GM23338 (cell line): ENCODE data around the gene MESP1. TPM values are rescaled to one million over a fixed set of nuclear protein-coding genes. Genes with fewer than 3 reads are reported as not detected.

Experiments used
- ATAC-seq: fragments of 200-7000 bp; cut with Tn5 transposase; 3 replicates; pipeline ENCODE4 v1.9.1; 2020
- DNase-seq: peaks from one replicate; pipeline ENCODE4 v3.0.0-alpha.2; 2015; ENCODE audit warnings: low spot score
- H2AFZ ChIP-seq: fragments of 200-600 bp; sonication (generic); 2 replicates; pipeline ENCODE4 v1.8.0; 2016; ENCODE audit warnings: antibody characterized with exemption, mild to moderate bottlenecking, moderate library complexity
- H3F3A ChIP-seq: fragments of 200-600 bp; sonication (generic); replicated peaks from 2 replicates; pipeline ENCODE4 v1.8.0; 2017; ENCODE audit warnings: antibody characterized with exemption, mixed run types, low read depth
- H3K27ac ChIP-seq: fragments of 200-600 bp; sonication (generic); 2 replicates; pipeline ENCODE4 v1.6.1; 2016; ENCODE audit warnings: low read depth
- H3K27me3 ChIP-seq: fragments of 200-600 bp; sonication (generic); 2 replicates; pipeline ENCODE4 v1.8.0; 2016; ENCODE audit warnings: mild to moderate bottlenecking, mixed run types, moderate library complexity; ENCODE audit not compliant: insufficient read depth
- H3K36me3 ChIP-seq: fragments of 200-600 bp; sonication (generic); 2 replicates; pipeline ENCODE4 v1.8.0; 2016; ENCODE audit warnings: mild to moderate bottlenecking; ENCODE audit not compliant: insufficient read depth
- H3K4me1 ChIP-seq: fragments of 200-600 bp; sonication (generic); 2 replicates; pipeline ENCODE4 v1.8.0; 2016; ENCODE audit warnings: mild to moderate bottlenecking, moderate library complexity; ENCODE audit not compliant: insufficient read depth
- H3K4me2 ChIP-seq: fragments of 200-600 bp; sonication (generic); 2 replicates; pipeline ENCODE4 v1.7.1; 2017; ENCODE audit warnings: mixed run types
- H3K4me3 ChIP-seq: fragments of 200-600 bp; sonication (generic); 2 replicates; pipeline ENCODE4 v1.6.1; 2016; ENCODE audit warnings: mixed run types
- H3K79me2 ChIP-seq: fragments of 200-600 bp; sonication (generic); replicated peaks from 2 replicates; pipeline ENCODE4 v1.8.0; 2017; ENCODE audit warnings: mild to moderate bottlenecking; ENCODE audit not compliant: insufficient read depth
- H3K9me2 ChIP-seq: fragments of 200-600 bp; sonication (generic); 2 replicates; pipeline ENCODE4 v1.8.0; 2017; ENCODE audit not compliant: insufficient read depth
- H4K20me1 ChIP-seq: fragments of 200-600 bp; sonication (generic); replicated peaks from 2 replicates; pipeline ENCODE4 v1.8.0; 2017; ENCODE audit warnings: mild to moderate bottlenecking; ENCODE audit not compliant: insufficient read depth
- H3K27ac Mint-ChIP-seq: 2 replicates; pipeline ENCODE4 v1.8.0; 2020; ENCODE audit warnings: inconsistent platforms, mild to moderate bottlenecking, moderate library complexity, mixed read lengths
- H3K27me3 Mint-ChIP-seq: 3 replicates; pipeline ENCODE4 v1.8.0; 2022; ENCODE audit warnings: low read depth, mild to moderate bottlenecking, moderate library complexity, mixed read lengths, inconsistent platforms; ENCODE audit not compliant: insufficient read depth, poor library complexity
- H3K36me3 Mint-ChIP-seq: 3 replicates; pipeline ENCODE4 v1.8.0; 2021; ENCODE audit warnings: low read depth, mild to moderate bottlenecking, inconsistent platforms, moderate library complexity, mixed read lengths
- H3K4me1 Mint-ChIP-seq: 3 replicates; pipeline ENCODE4 v1.8.0; 2020; ENCODE audit warnings: mild to moderate bottlenecking, inconsistent platforms, mixed read lengths
- H3K4me3 Mint-ChIP-seq: 3 replicates; pipeline ENCODE4 v1.8.0; 2021; ENCODE audit warnings: moderate library complexity, mild to moderate bottlenecking, inconsistent platforms, mixed read lengths
- H3K9me3 Mint-ChIP-seq: 3 replicates; pipeline ENCODE4 v1.8.0; 2020; ENCODE audit warnings: moderate library complexity, mild to moderate bottlenecking, inconsistent platforms, mixed read lengths
- CREB1 ChIP-seq: fragments of 250-450 bp; sonication (Bioruptor Pico); IDR thresholded peaks from 2 replicates; pipeline ENCODE4 v1.5.0; 2020; ENCODE audit warnings: low read depth, mild to moderate bottlenecking, moderate library complexity
- CTCF ChIP-seq, 2 experiments: fragments of 200-600 bp in 1 of 2; sonication (generic) in 1 of 2; conservative IDR thresholded peaks; 2 replicates each; pipeline versions ENCODE4 v1.5.1 to v1.6.1; 2016 to 2017; ENCODE audit warnings: antibody characterized with exemption in 2 of 2, low read depth in 2 of 2, mild to moderate bottlenecking in 2 of 2, moderate library complexity in 1 of 2
- EZH2 ChIP-seq: fragments of 200-600 bp; sonication (generic); IDR thresholded peaks from one replicate; pipeline ENCODE4 v1.8.0; 2017; ENCODE audit warnings: antibody characterized with exemption, mild to moderate bottlenecking, low read depth; ENCODE audit not compliant: unreplicated experiment
- EZH2phosphoT487 ChIP-seq: fragments of 200-600 bp; sonication (generic); IDR thresholded peaks from one replicate; pipeline ENCODE4 v1.8.1; 2018; ENCODE audit warnings: antibody characterized with exemption; ENCODE audit not compliant: unreplicated experiment
- JUNB ChIP-seq: IDR thresholded peaks from one replicate; pipeline ENCODE4 v1.6.1; 2016; ENCODE audit warnings: antibody characterized with exemption; ENCODE audit not compliant: unreplicated experiment
- NANOG ChIP-seq: IDR thresholded peaks from 2 replicates; pipeline ENCODE4 v1.6.1; 2016; ENCODE audit warnings: antibody characterized with exemption, borderline replicate concordance
- POLR2AphosphoS5 ChIP-seq: IDR thresholded peaks from 2 replicates; pipeline ENCODE4 v1.6.1; 2016; ENCODE audit warnings: antibody characterized with exemption, low read depth
- ZNF114 ChIP-seq: fragments of 250-450 bp; sonication (Bioruptor Pico); IDR thresholded peaks from 2 replicates; pipeline ENCODE4 v1.5.0; 2020; ENCODE audit warnings: mild to moderate bottlenecking, moderate library complexity
- ZNF331 ChIP-seq: fragments of 250-450 bp; sonication (Bioruptor Pico); IDR thresholded peaks from 2 replicates; pipeline ENCODE4 v1.5.0; 2020; ENCODE audit warnings: low read depth, mild to moderate bottlenecking, moderate library complexity
- polyA plus RNA-seq: library from polyadenylated mRNA; unstranded; fragments of >200 nt; fragmentation: Nextera tagmentation; extraction: Ambion mirVana; gene quantifications from 2 replicates; pipeline ENCODE4 v1.2.1, GENCODE V29; 2016
- total RNA-seq: library from RNA; depleted of rRNA; stranded (reverse); fragments of >200 nt; shearing (Covaris generic); gene quantifications from 2 replicates; pipeline ENCODE4 v1.2.3, GENCODE V29; 2014
- TF ChIP-seq, protein P1 (sequence below): IDR thresholded peaks from one replicate; pipeline ENCODE4 v1.6.1; 2018; ENCODE audit warnings: antibody characterized with exemption; ENCODE audit not compliant: unreplicated experiment
- TF ChIP-seq, protein P2 (sequence below): fragments of 250-450 bp; sonication (Bioruptor Pico); IDR thresholded peaks from 2 replicates; pipeline ENCODE4 v1.5.0; 2020; ENCODE audit warnings: mild to moderate bottlenecking, moderate library complexity

The MESP1 gene
- total and polyA plus RNA-seq, 2 experiments from 2014 or later = 0.21 to 0.91 TPM

- TF ChIP-seq CTCF (conservative IDR thresholded peaks at IDR 0.05; ENCODE audit: low read depth in 2 of 2) (no peak), NANOG (no peak), POLR2AphosphoS5 (no peak)
These were observed 19.0 kb upstream of the MESP1 start (continued) for GRCh38 chr15:89770041-89770440.

DNA sequence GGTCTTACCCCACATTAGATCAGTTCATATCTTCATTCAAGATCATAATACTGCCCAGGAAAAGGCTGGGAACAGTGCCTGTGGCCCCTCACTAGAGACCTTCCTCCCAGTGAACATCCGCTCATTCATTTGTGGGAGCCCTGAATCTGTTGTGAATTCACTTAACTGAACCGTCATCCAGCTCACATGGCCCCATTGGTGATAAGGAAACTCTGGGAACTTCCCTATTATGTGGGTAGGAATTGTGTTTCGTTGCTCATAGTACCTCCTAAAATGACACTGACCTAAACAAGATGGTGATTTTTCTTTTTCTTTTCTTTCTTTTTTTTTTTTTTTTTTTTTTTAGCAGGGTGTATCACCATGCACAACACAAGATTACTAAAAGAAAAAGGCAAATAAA is 18.3 kb upstream of the MESP1 start:
- Histone ChIP-seq H3K4me1 (no peaks in the 10 kb centered on the region), H3K4me2 (no peak overlapping the region), H3K79me2 (no peaks in the 10 kb centered on the region), H3K4me3 (no peak overlapping the region), H3K9me2 (no peaks in the 10 kb centered on the region), H2AFZ (no peak overlapping the region), H4K20me1 (no peaks in the 10 kb centered on the region), H3K27ac (no peak overlapping the region), H3K36me3 (no peaks in the 10 kb centered on the region), H3K27me3 (no peaks in the 10 kb centered on the region), H3F3A (no peaks in the 10 kb centered on the region)
- Mint-ChIP-seq H3K4me1 (no peaks in the 10 kb centered on the region; the same call in 2 of the 3 replicates), H3K36me3 (no peaks in the 10 kb centered on the region), H3K27ac (no peak overlapping the region), H3K4me3 (no peak overlapping the region), H3K9me3 (no peaks in the 10 kb centered on the region), H3K27me3 (peaks cover 2% of the 10 kb centered on the region)
- DNase-seq = no peak
- no peak for ATAC-seq
- TF ChIP-seq JUNB (no peak), CTCF (conservative IDR thresholded peaks at IDR 0.05; ENCODE audit: low read depth in 2 of 2) (no peak), ZNF114 (CRISPR knock-in tag) (no peak), ZNF331 (CRISPR knock-in tag) (no peak), EZH2 (no peak), NANOG (no peak), CREB1 (no peak), EZH2phosphoT487 (no peak)
- TF ChIP-seq, protein P1, sequence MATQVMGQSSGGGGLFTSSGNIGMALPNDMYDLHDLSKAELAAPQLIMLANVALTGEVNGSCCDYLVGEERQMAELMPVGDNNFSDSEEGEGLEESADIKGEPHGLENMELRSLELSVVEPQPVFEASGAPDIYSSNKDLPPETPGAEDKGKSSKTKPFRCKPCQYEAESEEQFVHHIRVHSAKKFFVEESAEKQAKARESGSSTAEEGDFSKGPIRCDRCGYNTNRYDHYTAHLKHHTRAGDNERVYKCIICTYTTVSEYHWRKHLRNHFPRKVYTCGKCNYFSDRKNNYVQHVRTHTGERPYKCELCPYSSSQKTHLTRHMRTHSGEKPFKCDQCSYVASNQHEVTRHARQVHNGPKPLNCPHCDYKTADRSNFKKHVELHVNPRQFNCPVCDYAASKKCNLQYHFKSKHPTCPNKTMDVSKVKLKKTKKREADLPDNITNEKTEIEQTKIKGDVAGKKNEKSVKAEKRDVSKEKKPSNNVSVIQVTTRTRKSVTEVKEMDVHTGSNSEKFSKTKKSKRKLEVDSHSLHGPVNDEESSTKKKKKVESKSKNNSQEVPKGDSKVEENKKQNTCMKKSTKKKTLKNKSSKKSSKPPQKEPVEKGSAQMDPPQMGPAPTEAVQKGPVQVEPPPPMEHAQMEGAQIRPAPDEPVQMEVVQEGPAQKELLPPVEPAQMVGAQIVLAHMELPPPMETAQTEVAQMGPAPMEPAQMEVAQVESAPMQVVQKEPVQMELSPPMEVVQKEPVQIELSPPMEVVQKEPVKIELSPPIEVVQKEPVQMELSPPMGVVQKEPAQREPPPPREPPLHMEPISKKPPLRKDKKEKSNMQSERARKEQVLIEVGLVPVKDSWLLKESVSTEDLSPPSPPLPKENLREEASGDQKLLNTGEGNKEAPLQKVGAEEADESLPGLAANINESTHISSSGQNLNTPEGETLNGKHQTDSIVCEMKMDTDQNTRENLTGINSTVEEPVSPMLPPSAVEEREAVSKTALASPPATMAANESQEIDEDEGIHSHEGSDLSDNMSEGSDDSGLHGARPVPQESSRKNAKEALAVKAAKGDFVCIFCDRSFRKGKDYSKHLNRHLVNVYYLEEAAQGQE = no peak
- TF ChIP-seq, protein P2, sequence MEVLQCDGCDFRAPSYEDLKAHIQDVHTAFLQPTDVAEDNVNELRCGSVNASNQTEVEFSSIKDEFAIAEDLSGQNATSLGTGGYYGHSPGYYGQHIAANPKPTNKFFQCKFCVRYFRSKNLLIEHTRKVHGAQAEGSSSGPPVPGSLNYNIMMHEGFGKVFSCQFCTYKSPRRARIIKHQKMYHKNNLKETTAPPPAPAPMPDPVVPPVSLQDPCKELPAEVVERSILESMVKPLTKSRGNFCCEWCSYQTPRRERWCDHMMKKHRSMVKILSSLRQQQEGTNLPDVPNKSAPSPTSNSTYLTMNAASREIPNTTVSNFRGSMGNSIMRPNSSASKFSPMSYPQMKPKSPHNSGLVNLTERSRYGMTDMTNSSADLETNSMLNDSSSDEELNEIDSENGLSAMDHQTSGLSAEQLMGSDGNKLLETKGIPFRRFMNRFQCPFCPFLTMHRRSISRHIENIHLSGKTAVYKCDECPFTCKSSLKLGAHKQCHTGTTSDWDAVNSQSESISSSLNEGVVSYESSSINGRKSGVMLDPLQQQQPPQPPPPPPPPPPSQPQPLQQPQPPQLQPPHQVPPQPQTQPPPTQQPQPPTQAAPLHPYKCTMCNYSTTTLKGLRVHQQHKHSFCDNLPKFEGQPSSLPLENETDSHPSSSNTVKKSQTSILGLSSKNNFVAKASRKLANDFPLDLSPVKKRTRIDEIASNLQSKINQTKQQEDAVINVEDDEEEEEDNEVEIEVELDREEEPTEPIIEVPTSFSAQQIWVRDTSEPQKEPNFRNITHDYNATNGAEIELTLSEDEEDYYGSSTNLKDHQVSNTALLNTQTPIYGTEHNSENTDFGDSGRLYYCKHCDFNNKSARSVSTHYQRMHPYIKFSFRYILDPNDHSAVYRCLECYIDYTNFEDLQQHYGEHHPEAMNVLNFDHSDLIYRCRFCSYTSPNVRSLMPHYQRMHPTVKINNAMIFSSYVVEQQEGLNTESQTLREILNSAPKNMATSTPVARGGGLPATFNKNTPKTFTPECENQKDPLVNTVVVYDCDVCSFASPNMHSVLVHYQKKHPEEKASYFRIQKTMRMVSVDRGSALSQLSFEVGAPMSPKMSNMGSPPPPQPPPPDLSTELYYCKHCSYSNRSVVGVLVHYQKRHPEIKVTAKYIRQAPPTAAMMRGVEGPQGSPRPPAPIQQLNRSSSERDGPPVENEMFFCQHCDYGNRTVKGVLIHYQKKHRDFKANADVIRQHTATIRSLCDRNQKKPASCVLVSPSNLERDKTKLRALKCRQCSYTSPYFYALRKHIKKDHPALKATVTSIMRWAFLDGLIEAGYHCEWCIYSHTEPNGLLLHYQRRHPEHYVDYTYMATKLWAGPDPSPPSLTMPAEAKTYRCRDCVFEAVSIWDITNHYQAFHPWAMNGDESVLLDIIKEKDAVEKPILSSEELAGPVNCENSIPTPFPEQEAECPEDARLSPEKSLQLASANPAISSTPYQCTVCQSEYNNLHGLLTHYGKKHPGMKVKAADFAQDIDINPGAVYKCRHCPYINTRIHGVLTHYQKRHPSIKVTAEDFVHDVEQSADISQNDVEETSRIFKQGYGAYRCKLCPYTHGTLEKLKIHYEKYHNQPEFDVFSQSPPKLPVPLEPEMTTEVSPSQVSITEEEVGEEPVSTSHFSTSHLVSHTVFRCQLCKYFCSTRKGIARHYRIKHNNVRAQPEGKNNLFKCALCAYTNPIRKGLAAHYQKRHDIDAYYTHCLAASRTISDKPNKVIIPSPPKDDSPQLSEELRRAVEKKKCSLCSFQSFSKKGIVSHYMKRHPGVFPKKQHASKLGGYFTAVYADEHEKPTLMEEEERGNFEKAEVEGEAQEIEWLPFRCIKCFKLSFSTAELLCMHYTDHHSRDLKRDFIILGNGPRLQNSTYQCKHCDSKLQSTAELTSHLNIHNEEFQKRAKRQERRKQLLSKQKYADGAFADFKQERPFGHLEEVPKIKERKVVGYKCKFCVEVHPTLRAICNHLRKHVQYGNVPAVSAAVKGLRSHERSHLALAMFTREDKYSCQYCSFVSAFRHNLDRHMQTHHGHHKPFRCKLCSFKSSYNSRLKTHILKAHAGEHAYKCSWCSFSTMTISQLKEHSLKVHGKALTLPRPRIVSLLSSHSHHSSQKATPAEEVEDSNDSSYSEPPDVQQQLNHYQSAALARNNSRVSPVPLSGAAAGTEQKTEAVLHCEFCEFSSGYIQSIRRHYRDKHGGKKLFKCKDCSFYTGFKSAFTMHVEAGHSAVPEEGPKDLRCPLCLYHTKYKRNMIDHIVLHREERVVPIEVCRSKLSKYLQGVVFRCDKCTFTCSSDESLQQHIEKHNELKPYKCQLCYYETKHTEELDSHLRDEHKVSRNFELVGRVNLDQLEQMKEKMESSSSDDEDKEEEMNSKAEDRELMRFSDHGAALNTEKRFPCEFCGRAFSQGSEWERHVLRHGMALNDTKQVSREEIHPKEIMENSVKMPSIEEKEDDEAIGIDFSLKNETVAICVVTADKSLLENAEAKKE = no peak
